GM12878 (cell line): ENCODE measurements around the gene CDKL5.

Experiments
- CHD1 ChIP-seq: IDR thresholded peaks from 2 replicates; pipeline ENCODE4 v1.6.1; 2012; ENCODE audit warnings: low read depth, low read length, improper control_type of control experiment
- CTCF ChIP-seq, 3 experiments: IDR thresholded peaks in 2 of 3; conservative IDR thresholded peaks in 1 of 3; 2 replicates each; pipeline ENCODE4 v1.5.1; 2011; ENCODE audit warnings: low read depth in 3 of 3, low read length in 3 of 3, mild to moderate bottlenecking in 3 of 3, control low read depth in 2 of 3, moderate library complexity in 2 of 3, inconsistent platforms in 1 of 3, mixed read lengths in 1 of 3; ENCODE audit not compliant: control insufficient read depth in 2 of 3, insufficient read depth in 1 of 3; ENCODE audit errors: extremely low read depth in 1 of 3
- EZH2 ChIP-seq: IDR thresholded peaks from 2 replicates; pipeline ENCODE4 v1.6.1; 2012; ENCODE audit warnings: low read depth, mild to moderate bottlenecking, control low read depth, inconsistent platforms, low read length, borderline replicate concordance; ENCODE audit not compliant: control insufficient read depth
- GABPA ChIP-seq: IDR thresholded peaks from 2 replicates; pipeline ENCODE4 v1.6.1; 2014; ENCODE audit warnings: antibody characterized with exemption, low read depth, mild to moderate bottlenecking, inconsistent platforms
- KDM1A ChIP-seq: fragments of 200-600 bp; sonication (generic); IDR thresholded peaks from 2 replicates; pipeline ENCODE4 v1.6.1; 2016; ENCODE audit warnings: borderline replicate concordance
- KLF5 ChIP-seq: fragments of 450-650 bp; IDR thresholded peaks from 2 replicates; pipeline ENCODE4 v1.6.1; 2014; ENCODE audit warnings: mild to moderate bottlenecking; ENCODE audit not compliant: partially characterized antibody
- PML ChIP-seq: IDR thresholded peaks from 2 replicates; pipeline ENCODE4 v1.6.1; 2012; ENCODE audit warnings: low read length, inconsistent platforms
- RBBP5 ChIP-seq: fragments of 200-600 bp; sonication (generic); conservative IDR thresholded peaks from 2 replicates; pipeline ENCODE4 v1.6.1; 2016
- TBL1XR1 ChIP-seq: IDR thresholded peaks from 2 replicates; pipeline ENCODE4 v1.6.1; 2012; ENCODE audit warnings: low read depth, low read length, improper control_type of control experiment
- ZNF384 ChIP-seq: IDR thresholded peaks from 2 replicates; pipeline ENCODE4 v1.6.1; 2012; ENCODE audit warnings: low read depth, mild to moderate bottlenecking, low read length, improper control_type of control experiment, borderline replicate concordance
- TF ChIP-seq, protein P1 (sequence below): IDR thresholded peaks from 2 replicates; pipeline ENCODE4 v1.6.1; 2012; ENCODE audit warnings: mild to moderate bottlenecking, low read depth, low read length

DNA sequence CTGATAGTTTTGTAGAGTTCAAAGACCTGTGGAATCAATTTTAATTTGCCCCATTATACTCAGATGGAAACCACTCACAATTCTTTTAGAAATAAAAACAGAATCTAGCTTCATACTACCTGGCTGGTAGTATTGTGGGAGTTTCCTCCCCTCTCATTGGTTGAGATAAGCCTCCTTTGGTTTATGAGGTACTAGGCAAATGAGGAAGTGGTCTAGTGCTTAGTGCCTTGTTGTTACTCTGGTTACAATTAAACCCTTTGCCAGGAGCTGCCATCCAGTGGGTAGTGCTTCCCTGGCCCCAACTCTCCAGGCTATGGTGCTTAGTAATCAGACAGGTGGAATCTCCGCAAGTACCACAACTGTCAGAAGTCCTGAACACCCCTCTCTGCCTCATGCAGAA lies 118.3 kb downstream of the CDKL5 start:
- TF ChIP-seq RBBP5: no peak
- no peak for TF ChIP-seq TBL1XR1
- TF ChIP-seq PML: no peak
- TF ChIP-seq KLF5: no peak
- no peak for TF ChIP-seq ZNF384
- TF ChIP-seq, protein P1, sequence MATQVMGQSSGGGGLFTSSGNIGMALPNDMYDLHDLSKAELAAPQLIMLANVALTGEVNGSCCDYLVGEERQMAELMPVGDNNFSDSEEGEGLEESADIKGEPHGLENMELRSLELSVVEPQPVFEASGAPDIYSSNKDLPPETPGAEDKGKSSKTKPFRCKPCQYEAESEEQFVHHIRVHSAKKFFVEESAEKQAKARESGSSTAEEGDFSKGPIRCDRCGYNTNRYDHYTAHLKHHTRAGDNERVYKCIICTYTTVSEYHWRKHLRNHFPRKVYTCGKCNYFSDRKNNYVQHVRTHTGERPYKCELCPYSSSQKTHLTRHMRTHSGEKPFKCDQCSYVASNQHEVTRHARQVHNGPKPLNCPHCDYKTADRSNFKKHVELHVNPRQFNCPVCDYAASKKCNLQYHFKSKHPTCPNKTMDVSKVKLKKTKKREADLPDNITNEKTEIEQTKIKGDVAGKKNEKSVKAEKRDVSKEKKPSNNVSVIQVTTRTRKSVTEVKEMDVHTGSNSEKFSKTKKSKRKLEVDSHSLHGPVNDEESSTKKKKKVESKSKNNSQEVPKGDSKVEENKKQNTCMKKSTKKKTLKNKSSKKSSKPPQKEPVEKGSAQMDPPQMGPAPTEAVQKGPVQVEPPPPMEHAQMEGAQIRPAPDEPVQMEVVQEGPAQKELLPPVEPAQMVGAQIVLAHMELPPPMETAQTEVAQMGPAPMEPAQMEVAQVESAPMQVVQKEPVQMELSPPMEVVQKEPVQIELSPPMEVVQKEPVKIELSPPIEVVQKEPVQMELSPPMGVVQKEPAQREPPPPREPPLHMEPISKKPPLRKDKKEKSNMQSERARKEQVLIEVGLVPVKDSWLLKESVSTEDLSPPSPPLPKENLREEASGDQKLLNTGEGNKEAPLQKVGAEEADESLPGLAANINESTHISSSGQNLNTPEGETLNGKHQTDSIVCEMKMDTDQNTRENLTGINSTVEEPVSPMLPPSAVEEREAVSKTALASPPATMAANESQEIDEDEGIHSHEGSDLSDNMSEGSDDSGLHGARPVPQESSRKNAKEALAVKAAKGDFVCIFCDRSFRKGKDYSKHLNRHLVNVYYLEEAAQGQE: no peak
- TF ChIP-seq EZH2: no peak
- TF ChIP-seq CTCF (IDR thresholded peaks at IDR 0.05 in 2 of 3, conservative IDR thresholded peaks at IDR 0.05 in 1 of 3; ENCODE audit: control insufficient read depth in 2 of 3, extremely low read depth in 1 of 3, insufficient read depth in 1 of 3, low read depth in 3 of 3, low read length in 3 of 3): no peak
- no peak for TF ChIP-seq KDM1A
- TF ChIP-seq GABPA: no peak
- no peak for TF ChIP-seq CHD1
